GM19043 (cell line): Measurements from ENCODE around the gene POU6F2.
A peak's percentile ranks its signal among the peaks of the same experiment; 100 is the strongest.

Source experiments
- ATAC-seq: cut with Tn5 transposase; IDR thresholded peaks from one replicate; pipeline ENCODE4 v1.9.1; 2021; ENCODE audit warnings: low read depth; ENCODE audit not compliant: unreplicated experiment

The POU6F2 gene

GRCh38 chr7:39383136-39383535 lies 405.4 kb downstream of the POU6F2 start:
- no peak for ATAC-seq

DNA sequence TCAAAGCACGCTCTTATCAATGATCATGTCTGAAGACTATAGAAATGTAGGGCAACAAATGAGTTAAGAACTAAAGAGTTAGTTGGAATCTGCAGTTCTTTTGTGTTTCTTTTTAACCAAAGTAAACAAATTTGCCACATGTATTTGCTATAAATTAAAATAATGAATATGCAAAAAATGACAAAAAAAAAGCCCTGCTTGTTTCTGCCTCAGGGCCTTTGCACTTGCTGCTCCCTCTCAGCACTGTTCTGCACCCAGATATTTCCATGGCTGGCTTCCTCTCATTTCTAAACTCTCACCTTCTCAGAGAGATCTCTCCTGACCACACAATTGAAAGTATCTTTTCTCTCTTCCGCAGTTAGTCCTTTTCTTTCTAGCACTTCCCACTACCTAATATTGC lies 406.7 kb downstream of the POU6F2 start:
- ATAC-seq = no peak

GRCh38 chr7:39386718-39387117 lies 409.0 kb downstream of the POU6F2 start:
- ATAC-seq = no peak

DNA sequence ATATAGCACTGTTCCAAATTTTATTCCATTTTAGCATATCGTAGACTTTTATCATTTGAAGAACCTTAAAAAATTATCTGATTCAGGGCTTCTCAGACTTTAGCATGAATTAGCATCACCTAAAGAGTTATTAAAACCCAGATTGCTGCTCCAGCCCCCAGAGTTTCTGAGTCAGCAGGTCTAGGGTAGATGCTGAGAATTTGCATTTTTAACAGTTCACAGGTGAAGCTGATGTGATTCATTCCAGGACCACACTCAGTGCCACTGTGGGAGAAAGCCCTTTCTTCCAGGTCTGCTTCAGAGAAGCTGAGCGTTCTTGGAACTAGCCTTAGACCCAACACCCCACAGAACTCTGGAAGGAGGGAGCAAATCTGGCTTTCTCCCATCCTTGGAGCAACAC lies 414.4 kb downstream of the POU6F2 start:
- no peak for ATAC-seq

DNA sequence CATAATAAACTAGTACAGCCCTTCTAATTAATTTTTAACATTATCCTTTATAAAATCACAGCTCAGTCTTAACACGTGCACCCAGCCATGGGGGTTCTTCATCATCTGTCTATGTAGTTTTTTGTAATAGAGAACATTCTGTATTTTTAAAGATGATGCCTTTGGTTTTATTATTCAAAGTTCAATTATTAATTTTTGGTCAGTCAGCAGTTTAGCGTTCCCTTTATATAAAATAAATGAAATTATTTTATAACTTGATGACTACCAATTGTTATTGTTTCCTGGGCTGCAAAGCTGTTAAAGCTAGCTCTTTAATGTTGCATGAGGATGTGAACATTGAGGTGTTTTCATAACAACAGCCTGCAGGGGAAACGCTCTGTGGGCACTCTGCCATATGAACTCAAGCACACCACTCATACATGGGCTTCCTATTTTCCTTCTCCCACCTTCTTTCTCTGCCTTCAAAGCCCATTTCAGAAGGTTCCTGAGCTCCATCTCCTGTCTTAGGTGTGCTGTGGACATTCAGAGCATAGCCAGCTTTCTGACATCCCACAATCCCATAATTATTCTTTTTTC lies 416.5 kb downstream of the POU6F2 start:
- no peak for ATAC-seq

DNA sequence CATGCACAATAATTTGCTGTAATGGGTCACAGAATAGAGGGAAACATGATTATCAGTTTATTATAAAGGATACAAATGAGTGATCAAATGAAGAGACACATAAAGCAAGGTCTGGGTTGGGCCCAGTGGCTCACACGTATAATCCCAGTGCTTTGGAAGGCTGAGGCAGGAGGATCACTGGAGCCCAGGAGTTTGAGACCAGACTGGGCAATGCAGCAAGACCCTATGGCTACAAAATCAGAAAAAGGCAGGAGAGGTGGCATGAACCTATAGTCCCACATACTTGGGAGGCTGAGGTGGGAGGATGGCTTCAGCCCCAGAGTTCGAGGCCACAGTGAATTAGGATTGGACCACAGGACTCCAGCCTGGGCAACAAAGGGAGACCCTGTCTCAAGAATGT lies 421.7 kb downstream of the POU6F2 start:
- no peak for ATAC-seq

DNA sequence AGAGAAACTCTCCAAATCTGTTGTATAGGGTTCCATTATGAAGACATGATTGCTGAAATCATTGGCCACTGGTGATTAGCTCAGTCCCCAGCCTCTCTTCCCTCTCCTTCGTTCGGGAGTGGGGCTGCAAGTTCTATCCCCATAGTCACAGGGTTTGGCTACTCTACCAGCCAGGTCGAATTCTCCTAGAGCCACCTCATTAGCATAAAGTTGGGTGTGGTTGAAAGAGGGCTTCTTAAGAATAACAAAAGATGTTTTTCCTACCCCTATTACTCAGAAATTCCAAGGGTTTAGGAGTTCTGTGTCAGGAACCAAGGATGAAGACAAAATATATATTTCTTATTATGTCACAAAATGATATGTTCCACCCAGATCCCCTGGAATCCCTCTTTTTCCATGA lies 422.3 kb downstream of the POU6F2 start:
- ATAC-seq = no peak

DNA sequence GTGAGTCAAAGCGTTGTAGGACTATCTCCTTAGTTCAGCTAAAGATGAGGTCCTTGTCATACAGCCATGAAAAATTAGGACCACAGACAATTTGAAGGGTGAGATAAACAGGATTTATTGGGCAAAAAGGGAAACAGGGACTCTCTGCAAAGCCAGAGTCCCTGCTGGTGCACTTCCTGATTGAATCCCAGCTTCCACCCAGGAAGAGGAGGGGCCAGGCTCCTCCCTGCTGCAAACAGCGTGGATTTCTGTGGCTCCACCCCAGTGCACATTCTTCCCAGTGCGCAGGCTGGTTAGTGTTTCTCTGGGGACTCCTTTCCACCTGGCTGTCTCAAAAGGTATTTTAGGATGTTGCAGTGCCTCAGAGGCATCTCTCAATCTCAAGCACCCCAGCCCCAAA lies 423.1 kb downstream of the POU6F2 start:
- ATAC-seq = no peak

DNA sequence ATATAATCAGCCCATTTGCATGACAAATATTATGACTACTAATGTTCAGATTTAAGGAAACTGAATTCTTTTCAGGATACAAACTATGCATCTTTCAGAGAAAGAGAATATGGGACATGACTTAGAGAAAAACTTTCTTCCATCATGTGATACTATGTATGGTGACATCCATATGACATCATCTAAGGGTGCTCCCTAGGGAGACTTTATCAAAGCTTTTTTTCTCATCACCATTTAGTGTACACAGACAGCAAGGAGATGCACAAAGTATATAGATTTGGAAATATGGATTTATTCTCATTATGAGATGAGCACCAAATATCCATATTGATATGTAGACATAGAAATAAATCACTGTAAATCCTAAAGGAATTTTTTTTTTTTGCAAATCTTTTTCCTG lies 424.3 kb downstream of the POU6F2 start:
- no peak for ATAC-seq

DNA sequence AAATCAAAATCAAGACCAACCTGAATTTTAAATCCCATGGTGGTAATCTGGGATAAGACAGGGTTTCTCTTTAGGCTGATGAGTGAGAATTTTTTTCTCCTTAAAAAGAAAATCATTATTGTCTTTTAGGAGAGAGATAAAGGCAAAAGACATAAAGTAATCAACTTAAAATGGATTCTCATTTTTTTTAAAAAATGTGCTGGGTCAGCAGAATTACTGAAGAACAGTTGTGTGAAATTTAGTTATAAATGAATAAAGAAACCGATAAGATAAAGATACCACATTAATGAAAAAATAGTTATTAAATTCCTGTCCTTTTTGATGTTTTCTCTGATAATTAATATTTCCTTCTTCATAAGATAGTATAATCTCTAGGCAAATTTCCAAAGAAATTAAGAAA lies 427.2 kb downstream of the POU6F2 start:
- no peak for ATAC-seq

GRCh38 chr7:39405581-39405980 lies 427.9 kb downstream of the POU6F2 start:
- ATAC-seq = no peak

DNA sequence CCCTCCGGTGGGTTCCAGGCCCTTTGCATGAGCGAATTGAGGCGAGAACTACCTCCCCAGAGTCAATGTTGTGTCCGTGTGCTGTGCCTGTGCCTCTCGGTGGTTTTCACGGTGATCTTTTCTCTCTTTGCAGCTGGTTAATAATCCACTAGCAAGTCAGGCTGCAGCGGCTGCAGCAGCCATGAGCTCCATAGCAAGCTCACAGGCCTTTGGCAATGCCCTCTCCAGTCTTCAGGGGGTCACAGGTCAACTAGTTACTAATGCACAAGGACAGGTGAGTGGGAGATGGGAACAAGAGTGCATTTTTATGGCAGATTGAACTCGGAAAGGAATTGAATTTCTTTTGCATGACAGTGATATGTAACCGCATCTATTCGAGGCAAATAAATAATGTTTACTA lies 428.8 kb downstream of the POU6F2 start:
- no peak for ATAC-seq

DNA sequence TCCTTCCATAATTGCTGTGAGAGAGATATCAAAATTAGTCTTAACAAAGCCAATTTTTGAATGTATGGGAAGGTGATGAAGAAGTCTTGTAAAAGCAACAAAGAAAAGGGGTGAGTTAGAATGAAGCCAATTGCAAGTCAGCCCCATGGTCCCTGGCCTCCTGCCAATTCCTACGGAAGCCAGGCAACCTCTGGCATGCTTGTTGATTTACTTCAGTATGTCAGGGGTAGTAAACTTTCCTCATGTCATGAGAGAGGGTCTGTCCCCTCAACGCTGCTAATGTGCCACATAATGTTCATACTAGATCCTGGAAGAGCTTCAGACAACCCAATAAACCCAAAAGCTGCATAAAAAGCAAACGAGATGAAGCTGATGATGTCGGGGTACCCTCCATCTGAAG lies 429.4 kb downstream of the POU6F2 start:
- ATAC-seq = no peak

GRCh38 chr7:39407723-39408122 lies 430.0 kb downstream of the POU6F2 start:
- ATAC-seq = no peak

DNA sequence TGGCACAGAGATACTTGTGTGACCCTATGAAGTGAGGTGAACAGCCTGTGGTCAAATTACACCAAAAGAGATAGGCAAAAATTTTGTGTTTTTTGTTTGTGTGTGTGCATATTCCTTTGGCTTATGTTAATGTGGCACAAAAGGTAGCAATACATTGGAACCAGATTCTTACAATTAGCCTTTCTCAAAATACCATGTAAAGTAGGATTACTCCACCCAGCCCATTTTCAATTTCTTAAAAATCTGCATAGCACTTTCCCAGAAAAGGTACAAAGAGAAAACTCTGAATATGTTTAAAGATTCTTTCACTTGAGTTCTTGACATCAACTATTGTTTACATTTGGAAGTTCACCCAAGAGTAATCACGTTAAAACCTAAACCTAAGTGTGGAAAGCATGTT lies 431.2 kb downstream of the POU6F2 start:
- no peak for ATAC-seq

DNA sequence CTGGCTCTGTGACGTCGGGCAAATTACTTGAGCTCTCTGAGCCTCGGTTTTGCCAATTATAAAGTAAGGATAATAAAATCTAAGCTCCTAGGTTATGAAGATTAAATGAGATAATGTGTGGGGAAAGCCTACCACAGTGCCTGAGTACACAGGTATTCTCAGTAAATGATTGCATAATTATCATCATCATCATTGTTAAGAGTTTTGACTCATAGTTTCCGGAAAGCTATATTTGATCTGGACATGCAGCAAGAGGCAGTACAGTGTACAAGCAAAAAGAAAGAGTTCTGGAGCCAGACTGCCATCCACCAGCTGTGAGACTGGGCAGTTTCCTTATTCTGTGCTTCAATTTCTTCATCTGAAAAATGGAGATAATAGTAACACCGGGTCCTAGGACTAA lies 432.9 kb downstream of the POU6F2 start:
- ATAC-seq = no peak

DNA sequence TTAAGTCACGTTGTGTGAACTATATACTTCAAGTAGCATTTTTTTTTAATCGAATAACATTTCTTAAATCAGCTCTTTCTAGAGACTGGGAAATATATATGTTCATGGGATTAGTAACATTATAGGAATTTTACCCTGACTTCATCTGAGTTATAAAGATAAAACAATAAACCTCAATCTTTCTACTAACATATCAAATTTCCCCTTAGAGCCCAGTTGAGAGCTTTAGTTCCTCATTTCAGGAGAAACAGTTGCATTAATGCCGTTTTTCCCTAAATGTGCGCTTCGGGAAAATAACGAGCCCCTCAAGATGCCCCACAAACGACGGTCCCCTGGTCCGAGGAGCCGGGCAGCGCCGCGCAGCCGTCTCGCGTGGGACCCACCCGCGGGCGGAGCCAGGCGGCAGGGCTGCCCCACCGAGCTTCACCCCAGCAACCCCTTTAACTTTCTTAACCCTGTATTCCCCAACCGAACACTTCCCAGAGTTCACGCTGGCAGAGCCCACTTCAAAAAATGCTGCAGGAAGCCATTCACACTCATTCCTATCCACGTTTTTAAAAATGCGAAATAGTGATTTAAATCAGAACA lies 436.0 kb downstream of the POU6F2 start:
- no peak for ATAC-seq

DNA sequence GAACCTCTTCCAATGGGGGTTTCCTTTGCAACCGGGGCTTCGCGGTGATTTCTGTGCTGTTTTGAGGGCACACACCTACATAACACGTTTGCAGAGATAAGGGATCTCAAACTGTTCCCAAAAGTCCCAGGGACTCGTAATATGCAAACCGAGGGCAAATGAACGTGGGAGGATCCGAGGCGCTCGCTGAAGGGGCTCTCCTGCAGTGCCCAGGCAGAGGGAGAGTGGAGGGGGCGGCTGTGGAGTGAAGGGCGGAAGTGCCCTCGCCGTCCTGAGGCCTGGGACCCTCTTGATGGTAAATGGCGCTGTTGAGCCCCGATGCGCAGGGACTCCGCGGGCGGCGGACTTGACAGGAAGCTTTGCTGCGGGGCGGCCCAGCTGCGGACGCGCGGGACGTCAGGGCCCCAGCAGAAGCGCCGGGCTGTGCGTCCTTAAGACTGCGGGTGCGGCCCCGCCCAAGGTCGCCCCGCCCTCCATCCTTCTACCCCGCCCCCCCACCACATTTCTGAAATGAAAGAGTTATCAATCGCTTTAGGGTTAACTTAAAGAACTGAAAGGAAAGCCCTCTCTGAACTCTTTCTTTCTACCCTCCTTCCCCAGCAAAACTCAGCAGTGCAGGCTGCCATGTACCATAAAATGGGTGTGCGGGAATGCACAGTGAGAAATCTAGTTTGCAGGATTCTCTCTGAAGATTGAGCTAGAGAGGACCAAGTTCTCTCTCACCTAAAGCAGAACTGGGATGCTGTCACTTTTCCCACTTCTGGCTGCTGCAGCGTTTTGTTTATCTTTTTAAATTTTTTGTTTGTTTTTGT lies 436.7 kb downstream of the POU6F2 start:
- ATAC-seq = peak; percentile 94

- ATAC-seq = no peak
These were observed 437.5 kb downstream of the POU6F2 start for GRCh38 chr7:39415091-39415787.

GRCh38 chr7:39416866-39417265 lies 439.2 kb downstream of the POU6F2 start:
- no peak for ATAC-seq

- ATAC-seq = no peak
These were observed 439.9 kb downstream of the POU6F2 start for GRCh38 chr7:39417642-39418041.
